ENCODE data around the gene UBXN10.
"Not testable (repeated sequence)": the region's sequence is repeated elsewhere in the genome, so short reads cannot be mapped to it uniquely, and the experiment has no call there.

The UBXN10 gene

DNA sequence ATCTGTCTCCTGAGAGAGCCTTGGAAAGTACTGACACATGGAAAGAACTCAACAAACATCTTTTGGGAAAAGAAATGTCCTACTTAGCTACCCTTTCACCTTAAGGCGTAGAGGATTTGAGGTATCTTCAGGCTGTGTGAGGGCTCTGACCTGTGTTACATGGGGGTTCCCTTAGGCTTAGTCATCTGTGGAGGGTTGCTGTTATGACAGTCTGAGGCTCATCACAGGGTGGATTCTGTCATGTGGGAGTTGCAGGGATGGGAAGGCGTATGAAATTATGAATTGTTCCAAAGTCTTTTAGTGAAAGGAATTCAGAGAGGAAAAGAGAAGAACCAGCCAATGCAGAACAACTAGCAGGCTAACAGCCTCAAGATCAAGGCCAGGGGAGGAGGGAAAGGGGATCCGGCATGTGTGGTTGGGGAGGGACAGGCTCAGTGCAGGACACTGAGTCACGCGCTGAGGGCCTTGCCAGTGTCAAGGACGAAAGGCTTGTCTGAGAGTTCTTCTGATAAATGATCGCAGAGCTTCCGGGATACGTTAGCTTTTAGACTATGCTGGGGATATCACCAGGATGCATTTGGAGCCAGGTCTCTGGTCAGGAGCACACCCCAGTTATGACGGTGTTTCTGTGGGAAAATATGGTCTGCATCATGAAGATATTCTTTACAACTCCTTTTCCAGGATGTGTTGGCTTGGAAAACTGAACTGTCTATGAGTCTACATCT lies 25.0 kb downstream of the UBXN10 start:
- DNase-seq, result no peak

DNA sequence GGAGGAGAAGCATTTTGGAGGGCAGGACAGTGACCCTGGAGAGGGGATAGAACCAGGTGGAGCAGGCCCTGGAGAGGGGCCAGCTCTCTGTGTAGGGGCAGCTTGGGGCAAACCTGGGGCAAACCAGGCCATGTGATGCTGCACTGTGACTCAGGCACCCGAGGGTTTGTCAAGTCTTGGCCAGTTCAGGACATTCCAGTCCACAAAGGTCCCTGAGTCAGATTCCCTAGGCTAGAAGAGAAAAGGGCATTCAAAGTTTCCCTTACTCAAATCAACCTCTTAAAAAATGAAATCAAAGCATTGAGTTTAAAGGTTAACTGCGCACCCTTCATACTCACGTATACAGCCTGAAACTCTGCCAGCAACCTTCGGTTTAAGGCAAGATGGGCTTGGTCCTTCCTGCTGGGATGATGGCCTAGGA lies 25.6 kb downstream of the UBXN10 start:
- DNase-seq, result no peak

DNA sequence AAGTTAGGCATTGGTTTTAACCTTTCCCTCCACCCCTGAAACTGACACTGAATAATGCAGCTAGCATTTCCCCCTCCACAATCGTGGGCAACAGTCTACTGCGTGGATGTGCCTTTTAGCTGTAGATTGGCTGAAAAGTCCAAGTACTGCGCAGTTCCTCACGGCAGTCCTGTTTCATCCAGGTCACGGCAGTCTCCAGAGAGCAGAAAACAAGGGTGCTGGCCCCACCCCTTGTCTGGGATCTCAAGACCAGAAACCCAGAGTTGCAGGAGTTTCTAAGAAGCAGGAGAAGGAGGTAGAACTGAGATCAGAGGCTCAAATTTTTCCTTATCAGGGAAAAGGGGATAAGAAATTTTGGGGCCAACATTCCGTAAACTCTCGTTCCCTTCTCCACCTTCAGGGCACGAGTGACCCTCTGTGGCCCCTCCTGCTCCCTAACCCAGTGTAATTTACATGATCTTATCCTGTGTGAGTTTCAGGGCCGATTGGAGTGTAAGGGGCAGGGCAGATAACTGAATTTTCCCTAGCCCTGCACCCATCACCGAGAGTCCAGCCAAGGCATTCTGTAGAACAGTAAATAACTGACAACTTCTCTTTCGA lies 26.3 kb downstream of the UBXN10 start:
- no peak for DNase-seq

DNA sequence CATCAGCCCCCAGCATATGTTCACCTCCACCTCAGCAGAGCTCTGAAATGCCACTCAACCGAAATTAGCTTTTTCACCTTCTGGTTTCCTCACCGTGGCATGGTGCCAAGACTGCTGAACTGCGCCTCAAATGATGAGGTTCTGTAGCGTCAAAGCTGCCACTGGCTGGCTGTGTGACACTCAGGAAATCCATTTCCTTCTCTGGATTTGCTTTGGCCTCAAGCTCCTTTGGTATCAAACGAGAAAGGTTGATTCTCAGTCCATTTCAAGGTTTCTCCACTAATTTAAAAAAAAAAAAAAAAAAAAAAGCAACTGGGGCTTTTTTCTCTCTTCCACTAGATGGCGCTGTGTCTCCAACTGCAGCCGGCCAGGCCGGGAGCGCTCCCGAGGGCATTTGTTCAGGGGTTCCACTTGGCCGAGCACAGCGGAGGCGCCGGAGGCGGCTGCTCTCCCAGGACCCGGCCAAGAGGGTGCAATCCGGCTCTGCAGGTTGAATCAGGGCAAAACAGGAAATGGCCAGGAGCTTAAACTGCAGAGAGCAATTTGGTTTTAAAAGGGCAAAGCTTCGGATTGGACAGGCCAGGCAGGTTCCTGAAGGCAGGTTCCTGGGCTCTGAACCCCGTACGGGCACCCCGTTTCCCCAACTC lies 26.9 kb downstream of the UBXN10 start:
- DNase-seq, result peak; percentile 94

DNA sequence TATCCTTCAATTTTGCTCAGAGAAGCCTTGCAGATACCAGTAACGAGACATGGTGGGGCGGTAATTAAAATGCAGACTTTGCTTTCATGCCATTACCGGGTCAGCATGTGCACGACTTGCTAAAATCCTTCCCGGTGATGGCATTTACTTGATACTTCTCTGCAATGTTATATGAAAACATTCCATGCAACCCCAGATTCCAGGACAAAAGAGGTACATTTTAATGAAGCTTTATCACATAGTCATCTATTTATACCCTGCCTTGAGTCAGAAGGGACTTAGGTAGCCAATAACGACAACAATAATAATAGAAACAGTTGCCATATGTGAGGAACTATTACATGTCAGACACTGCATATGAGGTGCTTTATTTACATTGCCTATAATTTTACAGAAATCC lies 29.8 kb downstream of the UBXN10 start:
- peak; percentile 11 for DNase-seq

DNA sequence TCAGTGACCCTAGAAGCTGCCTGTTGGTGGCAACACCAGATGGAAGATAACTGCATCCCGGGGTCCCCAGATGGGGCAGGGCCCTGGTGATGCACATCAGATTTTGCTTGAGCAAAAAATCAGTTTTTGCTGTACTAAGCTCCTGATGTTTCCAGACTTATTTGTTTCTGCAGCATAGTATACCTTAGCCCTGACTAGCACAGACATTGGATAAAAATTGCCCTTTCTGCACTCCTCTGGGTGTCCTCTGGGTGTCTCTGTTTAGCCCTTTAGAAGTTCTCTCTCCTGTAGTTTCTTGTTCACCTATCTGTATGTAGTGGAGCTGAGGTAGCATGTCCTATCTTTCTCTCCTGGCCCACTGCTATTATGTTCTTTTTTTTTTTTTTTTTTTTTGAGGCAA lies 30.7 kb downstream of the UBXN10 start:
- DNase-seq, result peak; percentile 71

DNA sequence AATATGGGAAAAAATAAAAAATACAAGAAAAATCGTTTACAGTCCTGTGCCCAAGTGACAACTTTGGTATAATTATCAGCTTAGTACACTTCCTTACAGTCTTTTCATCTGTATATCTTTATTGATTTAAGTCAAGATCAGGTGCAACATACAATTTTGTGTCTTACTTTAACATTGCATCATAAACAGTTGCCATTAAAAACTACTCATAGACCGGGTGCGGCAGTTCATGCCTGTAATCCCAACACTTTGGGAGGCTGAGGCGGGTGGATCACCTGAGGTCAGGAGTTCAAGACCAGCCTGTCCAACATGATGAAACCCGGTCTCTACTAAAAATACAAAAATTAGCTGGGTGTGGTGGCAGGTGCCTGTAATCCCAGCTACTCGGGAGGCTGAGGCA lies 33.2 kb downstream of the UBXN10 start:
- DNase-seq, result not testable (repeated sequence)

DNA sequence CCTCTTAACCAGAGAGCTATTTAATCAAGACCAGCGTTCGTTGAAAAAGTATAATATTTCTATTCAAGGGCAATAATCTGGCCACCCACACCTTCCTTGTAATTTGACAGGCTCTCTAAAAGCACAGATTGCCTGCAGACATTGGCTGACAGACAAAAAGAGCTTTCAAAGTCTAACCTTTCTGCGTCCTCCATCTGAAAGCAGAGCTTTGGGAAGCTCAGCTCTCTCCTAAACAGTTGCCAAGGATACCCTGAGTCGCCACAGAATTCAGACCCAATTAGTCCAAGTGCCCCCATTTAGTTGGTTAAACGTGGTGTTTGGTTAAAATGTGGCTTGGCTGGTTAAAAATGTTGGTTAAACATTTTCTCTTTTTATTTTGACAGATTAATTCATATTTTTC lies 34.1 kb downstream of the UBXN10 start:
- peak; percentile 29 for DNase-seq

DNA sequence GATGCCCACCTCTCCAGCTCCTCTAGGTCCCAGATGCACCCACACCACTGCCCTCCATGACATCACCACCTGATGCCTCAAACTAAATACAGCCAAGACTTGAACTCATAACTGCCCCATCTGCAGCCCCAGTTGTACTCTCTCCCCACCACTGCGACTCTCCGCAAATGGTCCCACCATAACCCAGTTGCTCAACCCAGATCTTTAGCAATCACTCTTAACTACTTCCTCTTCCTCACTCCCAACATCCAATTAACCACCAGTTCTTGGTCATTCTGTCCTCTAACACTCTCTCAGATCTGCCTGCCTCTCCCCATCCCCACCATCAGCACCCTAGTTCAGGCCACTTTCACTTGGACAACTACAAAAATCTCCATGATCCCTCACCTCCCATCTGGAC lies 37.2 kb downstream of the UBXN10 start:
- no peak for DNase-seq

DNA sequence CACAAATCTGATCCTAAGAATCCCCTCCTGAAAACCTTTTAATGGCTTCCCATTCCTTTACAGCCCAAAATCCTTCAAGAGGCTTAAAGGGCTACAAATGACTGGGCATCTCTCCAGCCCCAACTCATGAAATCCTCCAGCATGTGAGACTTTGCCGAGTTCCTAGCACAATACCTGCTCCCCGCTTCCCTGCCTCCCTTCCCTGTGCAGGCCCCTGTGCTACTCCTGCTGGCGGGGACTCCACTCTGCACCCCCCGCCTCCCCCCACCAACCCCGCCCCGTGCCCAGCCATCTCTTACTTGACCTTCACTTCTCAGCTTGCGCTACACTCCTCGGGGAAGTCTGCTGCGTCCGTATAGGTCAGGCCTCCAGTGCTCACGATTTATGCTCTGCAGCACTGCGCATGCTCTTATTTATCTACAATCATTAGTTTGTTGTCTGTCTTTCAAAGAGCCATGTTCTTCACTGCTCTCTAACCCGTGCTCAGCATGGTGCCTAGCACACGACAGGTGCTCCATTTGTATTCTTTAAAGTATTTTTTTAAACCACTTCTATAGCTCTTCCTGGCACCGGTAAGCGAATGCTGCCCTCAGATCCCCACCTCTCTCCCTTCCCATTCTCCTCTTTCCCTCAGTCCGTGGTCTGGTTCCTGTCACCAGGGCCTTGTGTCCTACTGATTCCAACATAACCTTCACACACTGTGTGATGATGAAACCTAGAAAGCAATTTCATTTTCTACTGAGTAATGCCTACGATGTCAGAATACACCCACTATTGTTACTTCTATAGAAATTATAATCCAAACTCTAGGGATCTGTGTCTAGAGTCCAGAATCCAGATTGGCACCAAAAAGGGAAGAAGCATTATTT lies 37.9 kb downstream of the UBXN10 start:
- no peak for DNase-seq

DNA sequence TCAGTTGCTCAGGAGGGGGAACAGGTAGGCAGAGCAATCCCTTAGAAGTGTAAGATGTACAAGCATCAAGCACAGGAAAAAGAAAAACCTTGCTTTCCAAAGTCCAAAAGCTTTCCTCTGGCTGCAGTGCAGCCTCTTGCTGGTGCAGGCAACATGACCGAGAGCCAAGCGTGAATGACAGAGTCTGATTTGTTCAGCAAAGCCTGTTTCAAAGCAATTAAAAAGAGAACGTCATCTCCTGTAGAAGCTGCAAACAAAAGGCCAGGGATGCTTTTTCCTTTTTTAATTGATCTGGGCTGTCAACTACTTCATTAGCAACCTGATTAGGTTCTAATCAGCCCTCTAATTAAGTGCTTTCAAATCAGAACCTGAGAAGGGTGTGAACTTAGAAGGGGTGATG lies 38.6 kb downstream of the UBXN10 start:
- DNase-seq, result no peak

DNA sequence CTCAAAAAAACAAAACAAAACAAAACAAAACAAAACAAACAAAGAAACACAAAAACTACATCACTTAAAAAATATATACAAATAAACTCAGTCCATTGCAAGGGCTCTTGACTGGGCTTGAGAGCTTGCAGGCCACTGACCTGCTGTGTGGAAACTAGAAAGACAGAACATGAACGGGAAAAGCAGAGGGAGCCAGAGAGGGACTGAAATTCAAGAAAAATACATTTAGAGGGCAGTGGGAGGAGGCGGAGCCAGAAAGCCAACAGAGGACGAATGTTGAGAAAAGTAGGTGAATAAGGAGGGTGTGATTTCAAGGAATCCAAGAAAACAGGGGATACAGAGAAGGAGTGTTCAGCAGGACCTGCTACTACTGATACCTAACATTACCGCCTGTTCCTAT lies 41.8 kb downstream of the UBXN10 start:
- no peak for DNase-seq

DNA sequence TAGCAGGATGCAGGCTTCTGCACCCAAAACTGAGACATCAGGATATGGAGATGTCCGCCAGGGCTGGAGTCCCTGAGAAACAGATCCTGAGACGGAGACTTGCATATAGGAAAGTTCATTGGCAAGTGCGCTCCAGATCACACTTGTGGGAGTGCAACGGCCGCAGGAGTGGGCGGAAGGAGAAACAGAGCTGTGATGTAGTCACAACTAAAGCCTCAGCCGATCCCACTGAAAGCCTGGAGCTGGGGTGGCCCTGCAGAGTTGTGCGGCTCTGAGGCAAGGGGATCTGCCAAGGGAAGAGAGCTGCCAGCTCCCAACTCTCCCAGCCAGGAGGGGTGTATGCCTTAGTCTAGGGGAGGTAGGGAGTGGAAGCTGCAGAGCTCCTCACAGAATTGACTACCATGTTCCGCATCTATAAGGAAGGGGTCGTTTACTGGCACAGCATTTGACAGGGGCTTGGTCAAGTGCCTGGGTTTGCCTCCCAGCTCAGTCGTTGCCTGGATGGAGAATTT lies 42.5 kb downstream of the UBXN10 start:
- DNase-seq, result no peak

DNA sequence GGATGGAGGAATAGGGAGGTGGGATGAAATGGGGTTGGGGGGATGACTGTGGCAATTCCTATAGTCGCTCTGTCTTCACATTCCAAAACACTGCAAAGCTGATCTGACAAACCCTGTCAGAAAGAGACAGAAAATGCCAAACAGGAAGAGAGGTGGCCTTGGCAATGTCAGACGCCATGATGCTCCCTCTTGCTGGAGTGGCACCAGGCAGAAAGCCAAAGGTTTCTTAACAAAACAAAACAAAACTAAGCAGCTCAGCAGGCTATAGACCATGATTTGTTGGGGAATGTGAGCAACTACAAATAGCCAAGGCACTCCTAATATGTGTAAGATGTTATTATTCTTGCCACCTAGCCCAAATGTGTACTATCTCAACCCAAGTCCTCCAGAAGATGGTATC lies 43.3 kb downstream of the UBXN10 start:
- DNase-seq, result no peak

DNA sequence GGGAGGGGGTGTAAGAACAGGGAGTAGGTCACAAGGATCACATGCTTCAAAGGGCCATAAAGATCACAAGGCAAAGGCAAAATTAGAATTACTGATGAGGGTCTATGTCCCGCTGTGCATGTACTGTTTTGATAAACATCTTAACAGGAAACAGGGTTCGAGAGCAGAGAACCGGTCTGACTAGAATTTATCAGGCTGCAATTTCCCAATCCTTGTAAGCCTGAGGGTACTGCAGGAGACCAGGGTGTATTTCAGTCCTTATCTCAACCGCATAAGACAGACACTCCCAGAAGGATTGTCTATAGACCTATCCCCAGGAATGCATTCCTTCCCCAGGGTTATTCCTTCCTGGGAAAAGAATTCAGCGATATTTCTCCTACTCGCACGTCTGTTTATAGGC lies 46.7 kb downstream of the UBXN10 start:
- not testable (repeated sequence) for DNase-seq

DNA sequence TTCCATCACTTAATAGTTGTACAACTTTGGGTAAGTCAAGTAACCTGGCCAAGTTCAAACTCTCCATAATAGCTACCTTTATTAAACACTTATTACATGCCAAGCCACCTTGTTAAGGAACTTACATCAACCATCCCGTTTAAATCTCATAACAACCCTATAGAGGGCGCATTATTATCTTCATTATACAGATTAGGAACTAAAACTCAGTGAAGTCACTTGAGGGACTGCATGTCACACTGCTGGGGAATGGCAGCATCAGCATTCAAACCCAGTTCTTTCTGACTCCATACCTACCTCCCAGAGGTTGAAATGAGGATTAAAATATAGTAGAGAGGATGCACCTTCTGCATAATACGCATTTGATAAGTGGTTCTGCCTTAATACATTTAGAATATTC lies 47.5 kb downstream of the UBXN10 start:
- peak; percentile 56 for DNase-seq

DNA sequence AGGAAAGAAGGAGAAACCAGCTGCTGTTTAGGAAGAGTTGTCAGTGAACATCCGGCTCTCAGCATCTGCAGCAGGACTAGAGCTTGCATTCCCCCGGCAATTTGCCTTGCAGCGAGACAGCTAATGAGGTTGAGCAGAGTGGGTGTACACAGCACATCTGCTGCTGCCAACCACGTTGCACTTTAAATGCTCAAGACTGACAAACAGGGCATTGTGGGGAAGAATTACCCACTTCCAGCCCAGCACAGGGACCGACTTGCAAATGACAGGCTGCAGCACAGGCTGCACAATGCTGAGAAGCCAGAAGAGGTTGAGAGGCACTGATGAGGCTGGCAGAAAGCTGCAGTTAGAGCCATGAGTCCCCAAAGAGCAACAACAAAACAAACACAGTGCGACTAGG lies 48.0 kb downstream of the UBXN10 start:
- DNase-seq, result peak; percentile 76

DNA sequence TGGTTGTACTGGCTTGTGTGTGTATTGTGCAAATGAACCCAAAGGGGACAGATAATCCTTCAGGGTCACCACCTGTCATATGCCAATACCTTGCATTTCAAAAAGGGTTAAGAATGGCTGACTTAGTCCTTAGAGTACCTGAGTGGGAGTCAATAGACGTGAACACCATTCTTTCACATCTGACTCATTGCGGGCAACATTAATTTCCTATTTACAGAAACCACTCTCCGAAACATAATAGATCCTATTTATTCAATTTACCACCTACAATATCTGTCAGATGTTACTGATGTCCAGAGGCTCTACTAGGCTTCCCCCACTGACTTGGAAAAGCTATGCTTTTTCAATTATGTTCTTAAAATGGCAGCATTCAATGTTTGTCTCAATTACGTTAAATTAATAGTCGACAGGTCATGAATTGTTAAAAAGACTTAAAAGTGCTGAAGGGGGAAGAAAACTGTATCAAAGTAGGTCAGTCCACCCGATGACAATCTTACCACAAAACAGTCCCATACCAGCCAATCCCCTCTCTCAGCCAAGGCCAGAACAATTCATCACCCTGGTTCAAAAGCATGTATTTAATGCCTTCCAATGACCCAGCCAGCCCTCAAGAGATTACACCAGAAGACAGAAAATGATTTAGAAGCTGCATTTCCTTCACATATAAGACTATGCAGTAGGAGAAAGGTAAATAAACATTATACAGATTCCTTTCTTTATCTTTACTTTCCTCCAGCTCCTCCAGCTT lies 49.1 kb downstream of the UBXN10 start:
- DNase-seq, result no peak

DNA sequence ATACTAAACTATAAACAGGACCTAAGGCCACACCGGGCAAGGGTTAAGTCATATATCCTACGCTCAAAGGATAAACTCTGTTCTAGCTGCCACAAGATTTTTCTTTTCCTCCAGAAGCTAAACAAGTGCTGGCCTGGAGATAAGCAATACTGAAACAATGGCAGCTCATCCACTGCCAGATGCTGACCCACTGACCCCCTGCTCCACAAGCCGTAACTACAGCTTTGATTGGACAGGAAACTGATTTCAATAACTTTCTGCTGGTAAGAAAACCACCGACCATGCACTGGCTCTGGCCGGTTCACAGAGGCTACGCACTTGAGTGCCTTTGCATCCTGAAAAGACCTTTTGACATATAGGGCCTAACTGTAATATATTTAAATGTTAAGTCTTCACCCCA lies 51.8 kb downstream of the UBXN10 start:
- no peak for DNase-seq

DNA sequence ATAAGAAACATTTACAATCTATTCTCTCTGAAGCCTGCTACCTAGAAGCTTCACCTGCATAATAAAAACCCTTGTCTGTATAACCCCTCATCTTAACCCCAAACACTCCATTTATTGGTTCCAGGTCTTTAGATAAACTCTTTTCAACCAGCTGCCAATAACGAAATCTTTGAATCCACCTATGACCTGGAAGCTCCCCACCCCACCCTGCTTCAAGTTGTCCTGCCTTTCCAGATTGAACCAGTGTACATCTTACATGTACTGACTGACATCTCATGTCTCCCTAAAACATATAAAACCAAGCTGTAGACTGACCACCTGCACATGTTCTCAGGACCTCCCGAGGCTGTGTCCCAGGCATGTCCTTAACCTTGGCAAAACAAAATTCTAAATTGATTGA lies 54.1 kb downstream of the UBXN10 start:
- DNase-seq, result no peak

DNA sequence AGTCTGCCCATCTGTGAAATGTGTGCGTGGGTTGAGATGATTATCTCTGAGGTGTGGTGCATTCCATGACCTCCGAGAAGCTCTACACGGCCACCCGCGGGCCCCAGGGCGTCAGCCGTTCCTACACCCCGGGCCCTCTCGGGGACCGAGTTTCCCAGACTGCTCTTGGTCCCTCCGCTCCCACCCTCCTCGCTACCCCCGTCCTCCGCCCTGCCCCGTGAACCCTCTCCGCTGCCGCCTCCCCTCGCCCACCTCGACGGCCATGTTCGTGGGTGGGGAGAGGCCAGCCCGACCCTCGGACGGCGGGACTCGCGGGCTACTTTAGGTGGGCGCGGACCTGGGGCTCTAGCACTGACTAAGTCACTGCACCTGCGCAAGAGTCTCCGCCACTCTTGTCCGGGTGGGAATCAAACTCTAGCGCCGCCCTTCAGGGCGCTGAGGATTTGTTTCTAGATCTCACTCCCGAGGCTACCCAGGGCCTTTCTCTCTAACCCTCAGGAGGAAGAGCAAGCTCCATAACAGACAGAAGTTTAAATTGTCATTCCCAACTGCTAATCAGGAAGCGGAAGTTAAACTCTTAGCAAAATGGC lies 57.1 kb downstream of the UBXN10 start:
- DNase-seq, result no peak

All from NCI-H2171 treated with DMSO at 0.1 percent for 48 hours (cell line).